Activated CD4-positive, alpha-beta T cell treated with anti-CD3 and anti-CD28 coated beads, Interleukin-2, amount 50 U/mL, for 48 hours (primary cell): ENCODE measurements around the gene UST.
"Not testable (repeated sequence)": the region's sequence is repeated elsewhere in the genome, so short reads cannot be mapped to it uniquely, and the experiment has no call there.

Experiments used
- DNase-seq, 2 experiments: peaks; one replicate each; pipeline ENCODE4 v3.0.0-alpha.2; 2020

UST gene

DNA sequence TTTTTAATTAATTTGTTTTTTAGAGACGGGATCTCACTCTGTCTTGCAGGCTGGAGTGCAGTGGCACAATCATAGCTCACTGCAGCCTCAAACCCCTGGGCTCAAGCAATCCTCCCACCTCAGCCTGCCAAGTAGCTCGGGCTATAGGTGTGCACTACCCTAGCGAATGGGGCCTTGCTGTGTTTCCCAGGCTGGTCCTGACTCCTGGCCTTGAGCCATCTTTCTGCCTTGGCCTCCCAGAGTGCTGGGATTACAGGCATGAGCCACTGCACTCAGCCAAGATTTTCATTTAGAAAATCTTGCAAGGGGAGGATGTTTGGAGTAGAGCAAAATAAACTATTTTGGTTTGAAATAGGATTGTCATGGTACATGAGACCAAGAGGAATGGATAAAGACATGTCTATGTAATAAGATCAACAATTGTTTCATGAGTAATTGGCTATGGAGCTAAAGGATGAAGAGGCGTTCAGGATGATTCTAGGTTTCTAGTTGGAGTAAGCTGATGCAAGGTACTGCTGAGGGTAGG, 237.8 kb downstream of the UST start:
- DNase-seq, result no peak

DNA sequence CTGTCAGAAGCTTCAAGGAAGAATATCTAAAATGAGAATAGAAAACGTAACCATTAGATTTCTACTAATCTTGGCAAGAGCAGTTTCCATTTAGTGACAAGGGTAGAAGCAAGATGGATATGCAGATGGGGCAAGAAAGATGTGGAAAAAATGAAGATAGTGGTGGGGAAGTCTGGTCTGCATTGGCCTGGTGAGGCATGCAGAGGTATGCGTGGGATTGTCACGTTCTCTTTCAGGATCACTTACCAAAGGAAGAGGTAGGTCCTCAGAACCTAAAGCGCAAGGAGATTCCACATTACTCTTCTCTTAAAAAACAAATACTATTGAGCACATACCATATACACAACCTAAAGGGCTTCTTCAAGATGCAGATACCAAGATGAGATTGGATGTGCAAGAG, 238.7 kb downstream of the UST start:
- no peak for DNase-seq

DNA sequence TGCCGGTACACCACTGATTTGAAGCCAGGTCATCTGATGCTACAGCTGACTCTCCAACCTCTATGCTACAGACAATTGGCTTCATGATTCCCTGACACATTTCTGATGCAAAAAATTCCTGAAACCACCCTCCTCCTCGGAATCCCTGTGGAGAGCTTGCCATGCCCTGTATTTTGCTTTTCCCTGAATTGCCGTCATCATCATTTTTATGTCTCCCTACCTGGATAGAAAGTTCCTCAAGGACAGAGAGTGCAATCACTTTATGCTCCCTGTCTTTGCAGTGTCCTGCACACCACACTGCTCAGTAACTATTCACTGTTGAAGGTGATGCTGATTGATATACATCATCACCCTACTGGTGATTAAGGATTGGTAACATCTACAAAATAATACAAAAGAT, 239.8 kb downstream of the UST start:
- no peak for DNase-seq

DNA sequence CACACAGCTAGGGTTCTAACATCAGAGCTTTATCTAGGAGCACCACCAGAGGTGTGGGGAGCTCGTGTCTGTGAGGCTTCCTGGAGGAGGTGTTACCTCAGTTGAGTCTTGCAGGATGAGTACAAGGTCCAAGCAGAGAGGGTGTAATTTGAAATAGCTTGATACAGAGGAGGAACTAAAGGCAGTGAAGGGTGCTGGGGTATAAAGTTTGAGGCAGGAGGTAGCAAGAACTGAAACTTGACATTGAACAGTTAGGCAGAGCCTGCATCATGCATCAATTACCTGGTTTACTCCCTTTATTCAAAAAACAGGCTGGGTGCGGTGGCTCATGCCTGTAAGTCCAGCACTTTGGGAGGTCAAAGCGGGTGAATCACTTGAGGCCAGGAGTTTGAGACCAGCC, 241.2 kb downstream of the UST start:
- DNase-seq, result no peak

DNA sequence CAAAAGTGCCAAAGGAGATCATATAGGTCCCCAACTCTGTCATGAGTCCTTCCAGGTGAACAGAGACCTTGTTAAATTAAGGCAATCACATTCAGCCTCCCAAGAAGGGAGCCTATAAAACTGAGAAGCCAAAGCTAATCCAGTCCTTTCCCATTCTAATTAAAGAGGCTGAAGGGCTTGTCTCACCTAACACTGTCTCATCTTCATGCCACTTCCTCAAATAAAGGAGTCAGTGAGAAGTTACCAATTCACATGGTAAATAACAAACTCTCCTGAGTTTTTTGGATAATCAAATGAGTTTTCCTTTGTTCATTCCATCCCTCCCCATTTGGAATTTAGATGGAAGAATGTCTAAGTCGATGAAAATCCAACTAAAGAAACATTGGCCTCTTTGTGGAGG, 242.8 kb downstream of the UST start:
- DNase-seq, result no peak

DNA sequence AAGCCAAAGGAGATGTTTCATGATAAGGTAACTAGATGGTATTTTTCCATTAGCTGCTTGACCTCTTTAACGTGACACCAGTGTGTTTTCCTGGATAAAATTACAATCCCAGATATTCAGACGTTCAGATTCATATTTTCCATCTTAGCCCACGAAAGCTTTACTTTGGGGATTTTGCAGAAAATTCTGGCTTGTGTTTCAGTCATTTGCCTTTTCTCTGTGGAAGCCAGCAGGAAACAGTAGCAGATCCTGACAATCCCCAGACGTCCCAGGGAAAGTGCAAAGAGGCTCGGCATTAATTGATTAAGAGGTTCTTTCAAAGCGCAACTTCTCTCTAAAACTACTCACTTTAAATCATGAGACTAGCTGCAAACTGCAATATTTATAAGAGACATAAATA, 243.6 kb downstream of the UST start:
- no peak for DNase-seq

DNA sequence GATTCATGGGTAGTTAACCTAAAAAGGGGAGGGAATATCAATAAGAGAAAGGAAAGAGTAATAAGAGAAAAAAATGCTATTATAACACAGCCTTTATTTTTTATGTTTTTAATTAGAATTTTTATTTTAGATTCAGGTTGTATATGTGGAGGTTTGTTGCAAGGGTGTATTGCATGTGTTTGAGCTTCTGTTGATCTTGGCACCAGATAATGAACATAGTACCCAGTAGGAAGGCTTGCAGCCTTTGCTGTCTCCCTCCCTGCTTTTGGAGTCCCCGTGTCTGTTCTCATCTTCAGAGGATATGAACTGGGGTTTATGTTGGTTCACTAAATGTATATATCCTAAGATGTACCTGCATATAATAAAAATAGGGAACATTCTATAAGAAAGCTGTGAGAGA, 250.0 kb downstream of the UST start:
- no peak for DNase-seq

DNA sequence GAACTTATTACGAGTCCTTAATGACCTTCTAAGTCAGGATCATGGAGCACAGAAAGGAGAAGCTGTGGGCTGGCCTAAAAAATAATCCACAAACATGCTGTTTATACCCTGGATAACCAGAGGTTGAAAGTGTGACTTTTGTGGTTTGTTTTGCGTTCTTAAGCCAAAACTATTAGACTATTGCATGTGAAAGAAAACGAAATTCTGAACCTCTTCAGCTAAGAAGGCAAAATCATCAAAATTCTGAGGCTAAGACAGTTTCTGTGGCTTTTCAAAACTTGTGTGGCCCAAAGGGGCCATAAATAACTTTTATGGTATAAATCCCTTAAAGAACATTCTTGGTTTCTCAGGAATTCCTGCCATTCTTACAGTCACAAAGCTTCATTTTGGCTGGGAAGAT, 251.0 kb downstream of the UST start:
- no peak for DNase-seq

DNA sequence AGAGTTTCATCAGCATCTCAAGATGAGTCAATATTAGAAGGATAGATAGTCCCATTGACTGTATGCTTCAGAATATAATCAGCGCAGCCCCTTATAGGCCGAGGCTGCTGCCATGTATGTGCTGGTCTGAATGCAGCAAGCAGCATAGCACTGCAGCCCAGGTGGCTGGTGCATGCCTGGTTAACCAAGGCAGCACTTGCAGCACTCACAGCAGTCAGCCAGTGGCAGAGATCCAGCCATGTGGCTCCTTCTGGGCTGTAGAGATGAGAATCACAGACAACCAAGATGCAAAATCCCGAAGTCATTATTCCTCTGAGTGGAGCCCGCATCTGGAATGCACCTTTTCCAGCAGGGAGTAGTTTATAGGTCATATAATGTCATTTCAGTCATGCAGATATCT, 251.9 kb downstream of the UST start:
- DNase-seq, result no peak

DNA sequence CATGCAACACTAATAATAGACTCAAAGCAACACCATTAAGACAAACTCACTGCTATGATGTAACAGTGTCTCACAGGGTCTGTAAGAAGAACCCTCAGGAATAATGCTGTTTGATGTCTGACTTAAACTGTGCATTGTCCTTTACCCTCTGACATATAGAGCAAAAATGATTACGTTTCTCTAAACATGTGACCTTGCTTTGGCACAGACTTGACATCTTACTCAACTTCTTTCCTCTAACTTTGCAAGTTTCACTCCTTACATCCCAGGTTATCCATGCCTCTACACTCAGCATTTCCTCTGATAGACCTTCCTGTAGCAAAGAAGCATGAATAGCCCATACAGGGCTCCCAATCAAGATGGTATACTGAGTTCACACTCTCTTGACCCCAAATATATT, 252.7 kb downstream of the UST start:
- no peak for DNase-seq

DNA sequence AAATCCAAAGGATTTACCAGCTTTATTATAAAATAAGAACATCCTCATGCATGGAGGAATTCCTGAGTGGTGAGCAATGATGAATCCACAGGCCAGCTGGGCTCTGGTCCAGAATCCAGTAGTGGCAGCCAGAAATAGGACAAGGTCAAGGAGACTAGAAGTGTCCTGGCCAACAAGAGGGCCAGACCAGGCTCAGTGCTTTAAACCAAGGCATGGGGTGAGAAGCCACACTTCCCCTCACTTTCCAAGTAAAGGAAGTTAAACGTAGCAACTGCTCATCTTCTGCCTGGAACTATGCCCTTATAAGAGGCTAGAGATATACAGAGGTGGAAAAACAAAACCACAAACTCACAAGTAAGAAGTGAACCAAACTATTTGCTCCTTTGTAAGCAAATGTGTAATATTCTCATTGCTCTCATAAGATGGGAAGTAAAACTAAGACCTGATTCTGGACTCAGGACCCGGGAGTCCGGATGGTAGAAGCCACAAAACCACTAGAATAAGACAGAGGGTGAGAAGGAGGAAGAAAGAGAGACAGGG, 253.2 kb downstream of the UST start:
- no peak for DNase-seq

DNA sequence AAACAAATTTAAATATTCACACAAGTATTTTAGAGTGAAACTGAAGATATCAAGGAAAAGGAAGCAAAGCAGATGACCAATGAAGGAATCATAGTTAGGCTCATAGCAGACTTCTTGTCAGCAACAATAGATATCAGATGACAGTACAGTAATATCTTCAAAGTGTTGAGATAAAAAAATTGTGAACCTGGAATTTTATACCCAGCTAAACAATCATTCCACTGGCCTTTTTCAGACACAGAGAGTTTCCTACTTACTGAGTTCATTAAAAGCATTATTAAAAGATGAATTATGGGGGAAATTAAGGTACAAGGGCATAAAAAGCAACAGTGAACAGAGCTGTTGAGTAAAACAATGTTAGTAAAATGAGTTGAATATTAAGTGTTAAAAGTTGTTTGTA, 254.6 kb downstream of the UST start:
- no peak for DNase-seq

DNA sequence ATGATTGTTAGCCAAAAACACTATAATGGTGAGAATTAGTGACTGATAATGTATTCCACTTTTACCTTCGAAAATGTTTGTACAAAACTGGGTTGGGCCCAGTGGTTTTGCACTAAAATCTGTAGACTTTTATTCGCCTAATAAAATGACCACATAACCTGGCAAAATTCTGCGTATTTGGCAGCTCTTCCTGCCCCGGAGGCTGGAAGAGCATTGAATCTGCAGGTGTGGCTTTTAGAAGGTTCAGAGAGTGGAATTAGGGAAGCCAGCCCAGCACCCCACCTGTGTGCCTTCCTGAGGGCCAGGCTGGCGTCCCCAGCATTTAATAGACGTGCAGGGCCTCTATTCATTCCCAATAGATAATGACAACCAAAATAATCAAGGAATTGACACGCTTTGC, 256.7 kb downstream of the UST start:
- DNase-seq, result no peak

DNA sequence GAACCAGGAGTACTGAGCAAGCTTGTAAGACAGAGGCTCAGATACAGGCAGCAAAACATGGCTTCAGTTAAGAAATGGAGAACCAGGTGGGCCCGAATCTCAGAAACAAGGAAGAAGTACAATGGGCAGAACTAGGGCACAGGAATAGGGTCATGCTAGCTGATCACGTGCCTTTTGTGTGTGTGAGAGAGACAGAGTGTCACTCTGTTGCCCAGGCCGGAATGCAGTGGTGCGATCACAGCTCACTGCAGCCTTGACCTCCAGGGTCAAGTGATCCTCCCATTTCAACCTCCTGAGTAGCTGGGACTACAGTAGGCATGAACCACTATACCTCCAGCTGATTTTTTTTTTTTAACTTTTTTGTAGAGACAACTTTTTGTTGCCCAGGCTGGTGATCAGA, 257.8 kb downstream of the UST start:
- DNase-seq, result no peak

DNA sequence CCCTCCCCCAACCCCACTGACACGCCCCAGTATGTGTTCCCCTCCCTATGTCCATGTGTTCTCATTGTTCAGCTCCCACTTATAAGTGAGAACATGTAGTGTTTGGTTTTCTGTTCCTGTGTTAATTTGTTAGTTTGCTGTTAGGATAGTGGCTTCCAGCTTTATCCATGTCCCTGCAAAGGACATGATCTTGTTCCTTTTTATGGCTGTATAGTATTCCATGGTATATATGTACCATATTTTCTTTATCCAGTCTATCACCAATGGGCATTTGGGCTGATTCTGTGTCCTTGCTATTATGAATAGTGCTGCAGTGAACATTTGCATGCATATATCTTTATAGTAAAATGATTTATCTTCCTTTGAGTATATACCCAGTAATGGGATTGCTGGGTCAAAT, 259.4 kb downstream of the UST start:
- DNase-seq, result not testable (repeated sequence)

DNA sequence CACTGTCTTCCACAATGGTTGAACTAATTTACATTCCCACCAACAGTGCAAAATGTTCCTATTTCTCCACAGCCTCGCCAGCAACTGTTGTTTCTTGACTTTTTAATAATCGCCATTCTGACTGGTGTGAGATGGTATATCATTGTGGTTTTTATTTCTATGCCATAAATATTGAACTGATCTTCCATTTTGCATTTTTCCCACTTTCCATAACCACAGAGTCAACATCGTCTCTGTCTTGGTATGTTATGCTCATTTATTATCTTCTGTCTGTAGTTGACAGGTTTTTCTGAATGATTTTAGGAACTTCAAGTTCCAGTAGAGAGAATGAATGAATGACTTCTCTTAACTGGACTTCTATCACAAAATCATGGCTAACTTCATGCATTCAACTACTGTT, 259.8 kb downstream of the UST start:
- DNase-seq, result no peak

DNA sequence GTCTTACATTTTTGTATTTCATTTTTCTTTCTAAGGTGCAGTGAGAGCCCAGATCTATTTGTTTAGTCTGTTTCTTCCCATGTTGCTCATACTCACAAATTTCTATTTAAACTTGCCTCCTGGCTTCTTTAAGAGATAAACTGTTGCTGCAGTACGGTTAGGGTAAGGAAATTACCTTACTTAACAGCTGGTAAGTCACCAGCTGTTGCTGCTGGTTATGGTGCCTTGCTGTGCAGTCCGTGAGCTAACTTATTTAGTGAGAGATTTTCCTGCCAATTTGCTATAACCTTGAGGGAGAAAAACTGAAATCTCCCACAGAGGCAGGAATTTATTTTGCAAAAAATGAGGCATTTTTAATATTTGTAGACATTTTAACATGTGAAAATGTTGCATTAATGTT, 261.0 kb downstream of the UST start:
- DNase-seq, result no peak

DNA sequence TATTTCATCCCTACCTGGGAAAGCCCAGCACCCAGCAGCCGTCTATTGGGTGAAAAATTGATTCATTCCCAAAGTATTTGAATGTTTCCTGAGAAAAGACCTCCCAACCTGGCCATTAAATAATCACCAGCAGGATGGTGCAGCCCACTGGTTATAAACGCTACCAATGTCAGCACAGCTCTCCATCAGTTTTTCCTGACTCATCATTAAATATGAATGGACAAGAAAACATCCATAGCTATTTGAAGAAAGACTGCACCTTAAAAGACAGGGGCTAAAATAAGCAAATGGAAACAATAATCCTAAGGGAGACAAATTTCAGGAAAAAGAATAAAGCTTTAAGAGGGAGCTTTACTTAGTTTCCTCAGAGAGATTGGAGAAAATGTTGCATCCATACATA, 261.9 kb downstream of the UST start:
- DNase-seq, result no peak

DNA sequence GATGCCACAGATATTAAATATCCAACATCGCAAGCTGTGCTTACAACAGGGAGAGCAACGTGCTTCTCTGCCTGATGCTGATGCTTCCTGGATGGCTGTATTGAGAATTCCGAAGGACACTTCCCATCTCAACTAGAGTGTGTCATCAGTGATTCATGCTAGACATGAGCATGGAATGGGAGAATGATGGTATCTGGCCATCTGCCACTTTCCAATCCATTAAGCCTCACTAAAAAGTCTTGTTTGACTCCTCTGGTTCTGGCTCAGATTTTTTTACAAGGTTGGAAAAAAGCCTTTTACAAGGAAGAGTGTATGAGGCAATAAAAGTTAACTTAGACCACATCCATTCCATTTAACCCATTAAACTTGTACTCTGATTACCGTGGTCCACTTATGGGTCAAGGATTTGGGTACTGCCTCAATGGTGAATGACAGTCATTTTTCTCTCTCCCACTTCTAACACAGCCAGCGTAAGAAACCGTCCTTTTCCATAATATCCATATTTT, 265.3 kb downstream of the UST start:
- no peak for DNase-seq

DNA sequence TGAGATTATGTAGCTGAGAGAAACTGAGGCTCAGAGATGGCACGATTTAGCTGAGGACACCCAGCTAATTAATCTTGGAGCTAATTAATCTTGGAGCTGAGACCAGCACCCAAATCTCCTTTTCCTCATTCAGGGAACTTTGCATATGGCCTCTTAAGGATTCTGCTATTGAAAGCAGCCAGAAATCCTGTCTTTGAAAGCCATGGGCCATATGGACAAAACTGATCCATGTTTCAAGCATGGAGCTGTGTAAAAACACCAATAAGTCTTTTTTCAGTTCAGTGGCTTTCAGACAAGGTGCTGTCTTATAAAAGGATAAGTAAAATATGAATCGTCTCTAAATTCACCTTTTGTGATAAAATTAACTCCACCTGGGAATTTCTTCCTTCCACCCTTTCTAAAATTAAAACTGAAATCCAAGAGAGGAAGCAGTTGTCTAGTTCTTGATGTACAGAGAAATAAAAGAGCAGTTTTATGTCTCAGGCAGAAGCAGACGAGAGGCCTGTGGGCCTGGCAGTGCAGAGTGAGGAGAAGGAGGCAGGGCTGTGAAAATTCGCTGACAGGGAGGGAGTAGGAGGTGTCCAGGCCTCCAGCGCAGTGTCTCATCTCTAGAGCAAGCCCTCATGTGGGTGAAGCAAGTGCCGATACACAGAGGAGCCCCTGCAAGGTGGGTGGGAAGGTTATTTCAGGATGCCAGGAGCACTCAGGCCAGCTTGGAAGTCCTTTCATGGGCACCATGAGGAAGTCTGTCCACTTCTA, 266.9 kb downstream of the UST start:
- DNase-seq, result no peak

DNA sequence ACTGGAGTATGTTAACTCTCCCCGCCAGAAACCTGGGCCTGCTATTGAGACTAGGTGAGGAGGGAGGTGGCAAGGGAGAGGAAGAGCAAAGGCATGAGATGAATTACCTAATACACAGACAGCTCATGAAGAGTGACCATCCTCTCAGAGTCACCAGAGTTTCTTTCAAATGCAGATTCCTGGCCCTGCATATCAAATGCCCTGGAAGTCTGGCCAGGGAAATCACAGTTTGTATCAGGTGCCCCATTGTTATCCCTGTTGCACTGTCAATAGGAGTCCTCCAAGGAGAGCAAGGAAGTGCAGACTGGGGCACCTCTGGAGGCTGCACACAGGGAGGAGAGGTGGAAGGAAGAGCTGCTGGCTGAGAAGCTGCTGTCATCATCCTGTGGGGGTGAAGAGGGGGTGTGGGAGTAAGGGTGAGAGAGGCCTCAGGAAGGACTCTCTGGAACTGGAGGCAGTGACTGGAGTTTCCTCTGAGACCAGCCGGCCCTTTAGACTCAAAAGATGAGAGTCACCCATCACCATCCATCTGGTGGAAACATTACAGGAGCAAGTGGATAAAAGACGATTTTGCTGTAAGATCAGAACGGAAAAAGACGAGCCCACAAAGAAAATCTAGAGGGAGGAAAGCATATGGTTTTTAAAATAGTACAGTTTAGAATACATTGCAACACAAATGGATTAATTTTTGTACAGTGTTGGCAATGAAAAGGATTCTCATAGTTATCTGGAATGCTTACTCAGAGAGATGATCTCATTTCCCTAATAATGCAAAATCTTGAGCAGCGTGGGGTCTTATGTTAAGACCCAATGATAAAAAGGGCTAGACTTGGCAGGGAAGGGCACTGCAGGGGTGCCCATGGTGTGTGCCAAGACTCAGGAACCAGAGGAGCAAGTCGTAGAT, 268.1 kb downstream of the UST start:
- DNase-seq, result no peak

DNA sequence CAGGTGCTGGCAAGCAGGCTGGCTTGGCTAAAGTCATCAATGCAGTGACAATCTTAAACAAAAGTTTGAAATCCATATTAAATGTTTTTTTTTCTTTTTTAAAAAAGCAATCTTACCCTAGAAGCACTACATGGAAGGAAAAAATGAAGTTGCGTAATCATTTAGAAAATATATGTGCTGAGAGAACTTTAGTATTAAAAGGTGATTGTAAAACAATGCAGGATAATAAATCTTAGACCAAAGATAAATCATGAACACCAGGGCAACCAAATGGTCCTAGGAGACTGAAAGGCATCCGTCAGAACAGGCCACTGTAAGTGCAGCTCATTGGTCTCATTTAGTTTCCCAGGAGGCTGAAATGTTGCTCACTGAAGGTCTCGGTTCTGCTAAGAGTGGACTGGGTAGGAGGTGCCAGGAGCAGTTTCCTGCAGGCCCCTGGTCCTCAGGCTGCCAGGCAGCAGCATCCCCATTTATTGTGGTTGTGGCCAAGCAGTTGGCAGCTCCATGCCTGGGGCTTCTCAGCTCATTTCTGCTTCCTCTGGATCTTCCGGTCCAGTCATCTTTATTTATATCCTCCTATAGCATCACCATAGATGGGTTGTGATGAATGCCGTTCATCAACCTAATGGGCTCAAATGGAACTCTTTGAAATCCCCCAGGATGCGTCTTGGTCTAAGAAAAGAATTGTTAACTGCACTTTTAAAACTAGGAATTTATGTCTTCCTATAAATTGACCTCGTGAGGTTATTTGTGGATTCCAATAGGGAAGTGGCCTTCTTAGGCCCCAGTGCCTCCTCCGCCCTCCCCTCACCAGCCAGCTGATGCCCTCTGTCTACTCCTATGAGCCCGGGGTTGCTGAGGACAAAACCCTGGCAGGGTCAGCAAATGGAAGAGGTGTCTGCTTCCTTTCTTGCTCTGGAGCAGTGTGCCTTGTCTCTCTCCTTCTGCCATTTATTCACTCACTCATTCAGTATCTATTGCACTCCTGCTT, 269.0 kb downstream of the UST start:
- DNase-seq, result no peak
